HS-27A (cell line): ENCODE data around the gene MAPK7.

Experiments
- DNase-seq: peaks from one replicate; pipeline ENCODE4 v3.0.0-alpha.2; 2012; ENCODE audit warnings: low read depth, missing footprints

The MAPK7 gene

GRCh38 chr17:19401321-19402010 lies 23.2 kb downstream of the MAPK7 start:
- DNase-seq, result no peak

- DNase-seq, result no peak
Observed at GRCh38 chr17:19402171-19402570, 23.9 kb downstream of the MAPK7 start.

- no peak for DNase-seq
Observed at GRCh38 chr17:19403021-19403420, 24.7 kb downstream of the MAPK7 start.

- no peak for DNase-seq
Observed at GRCh38 chr17:19404264-19404663, 26.0 kb downstream of the MAPK7 start.

- DNase-seq, result no peak
Observed at GRCh38 chr17:19405114-19405513, 26.8 kb downstream of the MAPK7 start.

- DNase-seq, result no peak
Observed at GRCh38 chr17:19407601-19408345, 29.5 kb downstream of the MAPK7 start.

GRCh38 chr17:19408346-19408710 lies 30.0 kb downstream of the MAPK7 start:
- no peak for DNase-seq

- DNase-seq, result no peak
Observed at GRCh38 chr17:19409066-19409465, 30.8 kb downstream of the MAPK7 start.

- no peak for DNase-seq
Observed at GRCh38 chr17:19409509-19409908, 31.2 kb downstream of the MAPK7 start.

- no peak for DNase-seq
Observed at GRCh38 chr17:19410091-19410490, 31.8 kb downstream of the MAPK7 start.

GRCh38 chr17:19410875-19411620 lies 32.8 kb downstream of the MAPK7 start, which contains the start of gene RNF112:
Gene RNF112, plus strand, starts transcription at chr17:19411232. Its CDS starts 177 bp downstream, at chr17:19411409.
- DNase-seq, result no peak

- no peak for DNase-seq
Observed at GRCh38 chr17:19411631-19412030, 33.3 kb downstream of the MAPK7 start.

- no peak for DNase-seq
Observed at GRCh38 chr17:19412510-19412909, 34.2 kb downstream of the MAPK7 start.

GRCh38 chr17:19412984-19413383 lies 34.7 kb downstream of the MAPK7 start:
- no peak for DNase-seq

GRCh38 chr17:19413761-19414160 lies 35.5 kb downstream of the MAPK7 start:
- DNase-seq, result no peak

GRCh38 chr17:19414396-19415280 lies 36.3 kb downstream of the MAPK7 start:
- no peak for DNase-seq

- no peak for DNase-seq
Observed at GRCh38 chr17:19415311-19415710, 37.0 kb downstream of the MAPK7 start.

GRCh38 chr17:19415806-19416775 lies 37.8 kb downstream of the MAPK7 start:
- DNase-seq, result no peak

GRCh38 chr17:19417611-19418010 lies 39.3 kb downstream of the MAPK7 start:
- no peak for DNase-seq

GRCh38 chr17:19418251-19418992 lies 40.1 kb downstream of the MAPK7 start:
- no peak for DNase-seq
